ENCODE measurements around the gene NAPA. TPM values are rescaled to one million over a fixed set of nuclear protein-coding genes. Genes with fewer than 3 reads are reported as not detected.
A peak's percentile ranks its signal among the peaks of the same experiment; 100 is the strongest.

Gene NAPA
- total RNA-seq, result 61.1 and 69.5 TPM in 2 replicates

- DNase-seq (ENCODE audit: low read depth in 2 of 2), result peak; percentile 100
Observed at GRCh38 chr19:47514869-47515588, at the start of gene NAPA. Gene NAPA, minus strand, starts transcription at chr19:47515063. Its CDS starts 123 bp downstream, at chr19:47514940.

- DNase-seq (ENCODE audit: low read depth in 2 of 2), result no peak
Observed at GRCh38 chr19:47564081-47564480, 49.2 kb upstream of the NAPA start.

GRCh38 chr19:47561440-47562057 is 46.7 kb upstream of the NAPA start:
- DNase-seq (ENCODE audit: low read depth in 2 of 2), result no peak

GRCh38 chr19:47560999-47561398 is 46.1 kb upstream of the NAPA start:
- DNase-seq (ENCODE audit: low read depth in 2 of 2), result no peak

GRCh38 chr19:47550129-47550528 is 35.3 kb upstream of the NAPA start:
- no peak for DNase-seq (ENCODE audit: low read depth in 2 of 2)

GRCh38 chr19:47549261-47549862 is 34.5 kb upstream of the NAPA start:
- no peak for DNase-seq (ENCODE audit: low read depth in 2 of 2)

GRCh38 chr19:47547199-47547598 is 32.3 kb upstream of the NAPA start:
- DNase-seq (ENCODE audit: low read depth in 2 of 2), result no peak

GRCh38 chr19:47545061-47545948 is 30.4 kb upstream of the NAPA start:
- peak in 1 of 2 donors; percentile 19 for DNase-seq (ENCODE audit: low read depth in 2 of 2)

- DNase-seq (ENCODE audit: low read depth in 2 of 2), result no peak
Observed at GRCh38 chr19:47544476-47544875, 29.6 kb upstream of the NAPA start.

- DNase-seq (ENCODE audit: low read depth in 2 of 2), result no peak
Observed at GRCh38 chr19:47544075-47544474, 29.2 kb upstream of the NAPA start.

GRCh38 chr19:47542030-47542475 is 27.2 kb upstream of the NAPA start:
- no peak for DNase-seq (ENCODE audit: low read depth in 2 of 2)

GRCh38 chr19:47541518-47541917 is 26.7 kb upstream of the NAPA start:
- no peak for DNase-seq (ENCODE audit: low read depth in 2 of 2)

GRCh38 chr19:47540748-47541147 is 25.9 kb upstream of the NAPA start:
- peak in 1 of 2 donors; percentile 37 for DNase-seq (ENCODE audit: low read depth in 2 of 2)

- no peak for DNase-seq (ENCODE audit: low read depth in 2 of 2)
Observed at GRCh38 chr19:47539747-47540311, 25.0 kb upstream of the NAPA start.

- DNase-seq (ENCODE audit: low read depth in 2 of 2), result no peak
Observed at GRCh38 chr19:47538812-47539211, 23.9 kb upstream of the NAPA start.

GRCh38 chr19:47537493-47537892 is 22.6 kb upstream of the NAPA start:
- DNase-seq (ENCODE audit: low read depth in 2 of 2), result no peak

GRCh38 chr19:47534628-47535027 is 19.8 kb upstream of the NAPA start:
- DNase-seq (ENCODE audit: low read depth in 2 of 2), result no peak

- no peak for DNase-seq (ENCODE audit: low read depth in 2 of 2)
Observed at GRCh38 chr19:47531640-47532387, 17.0 kb upstream of the NAPA start.

- no peak for DNase-seq (ENCODE audit: low read depth in 2 of 2)
Observed at GRCh38 chr19:47529018-47529742, 14.3 kb upstream of the NAPA start.

- DNase-seq (ENCODE audit: low read depth in 2 of 2), result no peak
Observed at GRCh38 chr19:47526798-47527197, 11.9 kb upstream of the NAPA start.
